Fibroblast of peridontal ligament (primary cell): Measurements from ENCODE around the gene FNIP2.
A peak's percentile ranks its signal among the peaks of the same experiment; 100 is the strongest.
"Not testable (repeated sequence)": the region's sequence is repeated elsewhere in the genome, so short reads cannot be mapped to it uniquely, and the experiment has no call there.

ENCODE experiments used
- DNase-seq: peaks from one replicate; pipeline ENCODE4 v3.0.0-alpha.2; 2010; ENCODE audit errors: extremely low read depth

The FNIP2 gene

DNA sequence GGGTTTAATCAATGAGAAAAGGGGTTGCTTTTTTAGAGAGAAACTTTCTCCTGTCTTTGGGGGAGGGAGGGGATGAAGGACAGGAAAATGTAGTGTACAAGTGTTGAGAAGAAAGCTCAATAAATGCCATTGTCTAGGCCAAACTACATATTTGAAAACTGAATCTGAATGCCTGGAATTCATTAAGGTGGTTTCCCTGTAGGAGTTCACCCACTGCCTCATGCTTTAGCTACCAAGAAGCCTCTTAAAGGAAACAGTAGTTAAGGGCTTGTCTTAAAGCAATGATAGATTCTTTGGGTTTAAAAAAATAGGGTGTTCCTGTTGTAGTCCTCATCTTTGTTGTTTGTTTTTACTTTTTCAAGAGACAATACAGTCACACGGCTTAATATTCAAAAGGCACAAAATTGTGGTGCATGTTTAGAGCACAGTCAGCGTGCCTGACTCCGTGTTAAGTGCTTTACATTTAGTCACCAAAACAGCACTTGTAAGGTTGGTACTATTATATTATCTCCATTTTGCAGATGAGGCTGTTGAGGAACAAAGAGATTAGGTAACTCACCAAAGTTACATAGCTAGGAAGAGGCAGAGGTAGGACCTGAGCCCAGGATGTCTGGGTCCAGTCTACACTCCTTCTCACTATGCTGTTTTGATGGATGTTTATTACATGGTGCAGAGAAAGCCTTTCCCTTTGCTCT lies 46.0 kb downstream of the FNIP2 start:
- DNase-seq = peak; percentile 56

- DNase-seq = no peak
Observed at GRCh38 chr4:158816955-158817354, 48.1 kb downstream of the FNIP2 start.

GRCh38 chr4:158817562-158818296 lies 48.9 kb downstream of the FNIP2 start:
- no peak for DNase-seq

- no peak for DNase-seq
Observed at GRCh38 chr4:158818560-158819140, 49.8 kb downstream of the FNIP2 start.

DNA sequence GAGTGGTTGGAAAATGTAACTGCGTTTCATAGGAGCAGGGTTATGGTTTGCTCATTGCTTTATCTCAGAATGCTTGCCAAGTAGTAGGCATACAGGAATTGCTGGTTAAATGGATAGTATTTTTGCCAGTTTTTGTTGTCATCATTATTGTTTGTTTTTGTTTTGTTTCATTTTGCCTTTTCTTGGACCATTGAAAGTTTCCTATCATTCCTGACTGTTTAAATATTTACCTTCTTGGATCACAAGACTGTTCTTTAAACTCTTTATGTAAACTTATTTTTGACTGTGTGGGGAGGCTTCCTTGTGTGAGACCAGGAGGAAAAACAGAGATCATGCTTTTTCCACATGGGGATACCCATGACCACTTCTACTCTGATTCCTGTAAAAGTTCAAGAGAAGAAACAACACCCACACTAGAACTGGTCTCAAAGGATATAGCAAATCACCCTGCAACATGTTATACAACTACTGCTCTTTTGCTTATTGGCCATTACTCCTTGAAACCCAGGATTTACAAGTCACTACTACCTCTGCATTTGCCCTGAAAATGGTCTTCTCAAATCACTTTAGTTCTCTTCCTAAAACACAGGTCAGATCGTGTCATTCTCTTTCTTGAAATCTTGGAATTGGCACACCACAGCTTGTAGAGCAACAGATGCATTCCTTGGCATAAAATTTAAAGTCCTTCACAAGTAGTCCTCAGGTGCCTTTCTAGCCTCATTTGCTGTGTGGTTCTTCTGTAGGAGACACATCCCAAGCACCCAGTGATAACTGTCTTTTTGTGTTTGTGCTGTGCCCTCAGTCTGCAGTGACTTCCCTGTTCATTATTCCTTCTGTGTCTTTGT lies 51.3 kb downstream of the FNIP2 start:
- peak; percentile 43 for DNase-seq

GRCh38 chr4:158821228-158821971 lies 52.6 kb downstream of the FNIP2 start:
- DNase-seq = peak; percentile 54

DNA sequence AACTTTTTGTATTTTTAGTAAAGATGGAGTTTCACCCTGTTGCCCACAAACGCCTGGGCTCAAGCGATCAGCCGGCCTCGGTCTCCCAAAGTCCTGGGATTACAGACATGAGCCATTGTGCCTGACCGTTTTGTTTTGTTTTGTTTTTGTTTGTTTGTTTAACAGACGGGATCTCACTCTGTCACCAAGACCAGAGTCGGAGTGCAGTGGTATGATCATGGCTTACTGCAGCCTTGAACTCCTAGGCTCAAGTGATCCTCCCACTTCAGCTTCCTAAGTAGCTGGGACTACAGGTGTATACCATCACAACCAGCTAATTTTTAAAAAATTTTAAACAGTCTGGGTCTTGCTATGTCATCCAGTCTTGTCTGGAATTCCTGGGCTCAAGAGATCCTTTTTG lies 53.5 kb downstream of the FNIP2 start:
- DNase-seq = no peak

DNA sequence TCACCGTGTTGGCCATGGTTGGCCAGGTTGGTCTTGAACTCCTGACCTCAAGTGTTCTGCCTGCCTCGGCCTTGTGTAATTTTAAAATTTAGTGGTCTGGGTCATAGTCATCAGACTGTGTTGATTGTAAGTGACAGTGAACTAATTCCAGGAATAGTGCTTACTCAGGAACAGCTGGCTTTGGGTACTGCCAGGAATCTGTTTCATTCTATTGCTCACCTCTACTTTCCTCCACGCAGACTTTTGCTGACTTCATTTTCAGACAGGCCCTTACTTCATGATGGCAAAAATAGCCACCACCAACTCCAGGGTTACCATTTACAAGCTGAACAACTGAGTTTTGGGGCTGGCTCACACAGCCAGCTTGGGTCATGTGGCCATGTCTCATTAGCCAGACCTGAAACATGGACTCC lies 54.6 kb downstream of the FNIP2 start:
- no peak for DNase-seq

GRCh38 chr4:158824425-158825274 lies 55.8 kb downstream of the FNIP2 start:
- DNase-seq = no peak

DNA sequence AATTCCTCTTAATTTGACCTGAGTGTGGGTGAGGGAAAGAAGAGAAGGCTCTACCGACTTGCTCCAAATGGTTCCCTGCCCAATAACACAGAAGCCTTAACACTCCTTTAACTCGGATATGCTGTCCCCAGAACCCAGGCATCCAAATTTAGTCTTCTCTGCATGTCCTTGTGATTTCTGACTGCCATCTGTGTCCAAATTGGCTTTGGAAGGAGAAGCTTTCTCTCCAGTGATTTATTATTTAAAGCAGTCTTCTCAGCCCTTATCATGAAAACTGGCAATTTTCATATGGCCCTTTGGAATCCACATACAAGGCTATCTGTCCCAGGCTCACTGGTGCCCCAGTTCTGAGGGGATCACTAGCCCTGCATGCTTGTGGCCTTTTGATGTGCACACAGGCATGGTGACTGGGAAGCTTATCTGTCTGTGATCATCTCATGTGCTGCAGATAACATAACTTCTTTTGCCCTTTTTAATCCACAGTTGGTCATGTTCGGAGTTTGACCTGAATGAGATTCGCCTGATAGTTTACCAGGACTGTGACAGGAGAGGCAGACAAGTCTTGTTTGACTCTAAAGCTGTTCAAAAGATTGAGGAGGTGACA lies 56.7 kb downstream of the FNIP2 start:
- DNase-seq = no peak

DNA sequence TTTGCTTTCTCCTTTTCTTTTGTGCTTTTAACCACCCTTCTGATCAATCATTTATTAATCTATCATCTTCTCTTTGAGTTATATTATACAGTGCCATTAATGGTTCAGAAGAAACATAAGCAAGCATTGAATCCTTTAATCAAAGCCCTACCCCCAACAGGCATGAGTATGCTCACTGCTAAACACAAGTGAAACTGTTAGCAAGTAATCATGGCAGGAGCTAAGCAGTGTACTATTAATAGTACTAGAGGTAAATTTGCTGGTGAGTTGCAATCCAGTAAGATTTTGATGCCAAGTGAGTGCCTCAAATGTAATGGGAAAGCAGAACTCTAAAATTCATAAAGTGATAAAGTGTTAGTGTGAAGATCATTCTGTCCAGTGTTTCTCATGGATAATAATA lies 57.2 kb downstream of the FNIP2 start:
- DNase-seq = no peak

DNA sequence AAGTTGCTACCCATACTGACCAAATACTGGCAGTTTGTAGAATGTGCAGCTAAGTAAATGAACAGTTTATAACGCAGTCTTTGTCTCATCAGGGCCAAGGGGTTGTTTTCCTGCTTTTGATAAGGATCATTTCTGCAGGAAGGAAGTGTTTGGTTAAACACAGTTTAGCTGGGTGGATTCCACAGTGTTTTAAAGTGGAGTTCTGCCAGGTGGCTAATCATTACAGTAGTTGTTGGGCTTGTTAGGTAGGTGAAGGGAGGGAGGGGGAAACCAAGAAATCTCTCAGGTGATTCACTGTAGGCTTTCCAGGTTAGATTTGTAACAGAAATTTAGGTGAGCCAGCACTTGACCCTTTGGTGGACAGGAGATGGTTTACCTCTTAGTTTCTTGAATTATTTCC lies 58.1 kb downstream of the FNIP2 start:
- no peak for DNase-seq

- no peak for DNase-seq
Observed at GRCh38 chr4:158827543-158827981, 58.7 kb downstream of the FNIP2 start.

DNA sequence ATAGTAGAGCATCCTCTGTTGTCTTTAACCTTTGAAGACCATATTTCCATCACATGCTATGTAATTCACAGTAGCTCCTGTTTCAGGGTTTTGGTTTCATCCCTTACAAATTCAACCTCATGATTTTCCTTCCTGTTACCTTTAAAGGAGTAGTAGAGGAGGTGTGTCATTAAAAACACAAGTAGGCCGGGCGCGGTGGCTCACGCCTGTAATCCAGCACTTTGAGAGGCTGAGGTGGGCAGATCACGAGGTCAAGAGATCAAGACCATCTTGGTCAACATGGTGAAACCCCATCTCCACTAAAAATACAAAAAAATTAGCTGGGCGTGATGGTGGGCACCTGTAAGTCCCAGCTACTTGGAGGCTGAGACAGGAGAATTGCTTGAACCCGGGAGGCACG lies 59.3 kb downstream of the FNIP2 start:
- not testable (repeated sequence) for DNase-seq

- no peak for DNase-seq
Observed at GRCh38 chr4:158829254-158829653, 60.4 kb downstream of the FNIP2 start.

DNA sequence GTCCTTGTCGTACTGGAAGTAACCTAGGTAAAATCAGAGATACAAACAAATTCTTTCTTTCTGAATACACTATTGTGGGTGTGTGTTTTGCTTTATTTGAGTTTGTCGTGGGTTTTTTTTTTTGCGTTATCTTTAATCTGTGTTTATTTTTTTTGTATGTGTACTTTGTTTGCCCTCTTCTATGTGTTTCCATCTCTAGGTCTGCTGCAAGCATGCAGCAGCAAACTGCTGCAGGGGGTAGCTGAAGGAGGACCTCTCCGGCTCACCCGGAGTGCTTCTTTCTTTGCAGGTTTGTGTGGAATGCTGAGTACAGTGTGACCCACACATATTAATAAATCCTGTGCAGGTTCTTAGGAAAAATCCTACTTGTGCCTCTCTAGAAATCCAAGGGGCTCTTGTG lies 64.8 kb downstream of the FNIP2 start:
- DNase-seq = no peak

GRCh38 chr4:158835226-158836001 lies 66.6 kb downstream of the FNIP2 start:
- DNase-seq = no peak

- no peak for DNase-seq
Observed at GRCh38 chr4:158836002-158836369, 67.2 kb downstream of the FNIP2 start.

DNA sequence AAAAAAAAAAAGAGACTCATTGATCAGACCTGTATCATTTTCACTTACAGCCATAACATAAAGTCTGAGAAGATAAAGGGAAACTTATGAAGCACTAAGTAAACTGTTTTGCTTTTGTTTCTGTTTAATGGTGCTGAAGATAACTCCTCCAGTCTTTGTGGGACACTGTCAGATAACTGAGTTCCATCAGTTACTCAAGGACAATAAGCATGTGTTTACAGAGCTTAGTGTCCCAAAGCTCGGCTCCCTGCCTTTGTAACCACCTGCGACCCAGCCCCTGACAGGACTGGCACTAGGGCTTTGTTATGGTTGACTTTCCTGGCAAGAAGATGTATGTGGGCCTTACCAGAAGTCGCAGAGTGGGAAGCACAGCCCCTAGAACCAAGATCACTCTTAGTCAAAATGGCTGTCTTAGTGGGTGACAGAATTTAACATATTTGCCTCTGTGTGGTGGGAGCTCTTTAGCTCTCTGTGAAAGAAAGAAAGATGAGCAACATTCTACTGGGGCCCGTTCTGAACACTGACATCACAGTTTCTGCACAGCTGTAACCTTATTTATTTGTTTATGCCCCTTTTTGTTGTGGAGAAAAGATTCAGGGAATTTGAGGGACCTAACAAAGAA lies 68.1 kb downstream of the FNIP2 start:
- no peak for DNase-seq
